AG09319 (cell line): ENCODE measurements around the gene GCKR.

Source experiments
- DNase-seq: peaks from one replicate; pipeline ENCODE4 v3.0.0-alpha.2; 2010; ENCODE audit warnings: low read depth; ENCODE audit errors: extremely low read depth
- TF ChIP-seq, protein P1 (sequence below): IDR thresholded peaks from 2 replicates; pipeline ENCODE4 v1.5.1; 2011; ENCODE audit warnings: low read depth, mild to moderate bottlenecking, inconsistent platforms, low read length, moderate library complexity

The GCKR gene

DNA sequence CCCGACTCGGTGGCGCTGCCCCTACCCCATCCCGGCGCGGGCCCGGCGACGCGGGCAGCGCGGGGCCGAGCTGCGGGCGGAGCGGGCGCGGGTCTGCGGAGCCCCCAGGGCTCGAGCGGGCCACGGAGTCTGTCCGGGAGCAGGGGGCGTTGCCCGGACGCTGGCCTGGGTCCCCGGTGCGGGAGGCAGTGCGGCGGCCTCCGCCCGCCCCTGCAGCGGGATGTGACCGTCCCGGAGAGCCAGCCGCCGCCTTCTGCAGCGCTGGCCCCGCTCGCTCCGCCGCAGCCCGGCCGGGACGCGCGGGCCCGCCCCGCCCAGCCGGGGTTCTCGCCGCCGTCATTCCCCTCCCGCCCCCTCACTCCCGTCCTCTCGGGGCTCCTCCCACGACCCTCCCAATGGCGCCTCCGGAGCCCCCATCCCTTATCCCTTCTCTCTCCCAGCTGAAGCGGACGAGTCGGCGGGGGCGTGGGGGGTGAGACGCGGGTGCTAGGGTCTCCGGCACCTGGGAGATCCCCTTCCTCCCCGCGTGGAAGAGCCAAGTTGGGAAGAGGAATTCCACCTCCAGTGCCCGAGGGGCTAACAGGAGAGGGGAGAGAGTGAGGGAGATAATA, 1.6 kb upstream of the GCKR start, which contains the start of gene FNDC4:
FNDC4 (minus strand) TSS at position 257 of the 611 bp plus-strand sequence. CDS start 521 bp downstream, outside the sequence.
- TF ChIP-seq, protein P1, sequence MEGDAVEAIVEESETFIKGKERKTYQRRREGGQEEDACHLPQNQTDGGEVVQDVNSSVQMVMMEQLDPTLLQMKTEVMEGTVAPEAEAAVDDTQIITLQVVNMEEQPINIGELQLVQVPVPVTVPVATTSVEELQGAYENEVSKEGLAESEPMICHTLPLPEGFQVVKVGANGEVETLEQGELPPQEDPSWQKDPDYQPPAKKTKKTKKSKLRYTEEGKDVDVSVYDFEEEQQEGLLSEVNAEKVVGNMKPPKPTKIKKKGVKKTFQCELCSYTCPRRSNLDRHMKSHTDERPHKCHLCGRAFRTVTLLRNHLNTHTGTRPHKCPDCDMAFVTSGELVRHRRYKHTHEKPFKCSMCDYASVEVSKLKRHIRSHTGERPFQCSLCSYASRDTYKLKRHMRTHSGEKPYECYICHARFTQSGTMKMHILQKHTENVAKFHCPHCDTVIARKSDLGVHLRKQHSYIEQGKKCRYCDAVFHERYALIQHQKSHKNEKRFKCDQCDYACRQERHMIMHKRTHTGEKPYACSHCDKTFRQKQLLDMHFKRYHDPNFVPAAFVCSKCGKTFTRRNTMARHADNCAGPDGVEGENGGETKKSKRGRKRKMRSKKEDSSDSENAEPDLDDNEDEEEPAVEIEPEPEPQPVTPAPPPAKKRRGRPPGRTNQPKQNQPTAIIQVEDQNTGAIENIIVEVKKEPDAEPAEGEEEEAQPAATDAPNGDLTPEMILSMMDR = no peak
- no peak for DNase-seq

DNA sequence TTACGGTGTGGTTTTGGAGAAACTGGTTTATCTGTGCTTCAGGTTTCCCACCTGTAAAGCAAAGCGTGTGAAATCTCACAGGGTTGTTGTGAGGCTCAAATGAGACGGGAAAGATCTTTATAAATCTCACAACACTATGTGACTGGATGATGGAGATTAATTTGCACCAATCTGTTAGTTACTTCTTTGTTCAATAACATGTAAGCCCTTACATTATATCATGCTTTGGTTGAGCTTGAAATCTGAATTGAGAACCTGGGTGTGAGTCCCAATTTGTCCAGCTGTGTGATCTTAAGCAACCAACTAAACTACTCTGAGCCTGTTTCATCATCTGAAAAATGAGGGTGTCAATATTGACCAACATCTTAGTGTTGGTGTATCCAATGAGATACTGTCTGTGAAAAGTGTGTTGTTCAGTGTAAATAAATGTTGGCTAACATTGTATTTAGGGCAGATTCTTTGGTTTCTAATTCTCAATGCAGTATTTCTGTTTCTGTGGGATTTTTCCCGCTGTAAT, 741 bp upstream of the GCKR start:
- no peak for DNase-seq
- TF ChIP-seq, protein P1 = no peak

DNA sequence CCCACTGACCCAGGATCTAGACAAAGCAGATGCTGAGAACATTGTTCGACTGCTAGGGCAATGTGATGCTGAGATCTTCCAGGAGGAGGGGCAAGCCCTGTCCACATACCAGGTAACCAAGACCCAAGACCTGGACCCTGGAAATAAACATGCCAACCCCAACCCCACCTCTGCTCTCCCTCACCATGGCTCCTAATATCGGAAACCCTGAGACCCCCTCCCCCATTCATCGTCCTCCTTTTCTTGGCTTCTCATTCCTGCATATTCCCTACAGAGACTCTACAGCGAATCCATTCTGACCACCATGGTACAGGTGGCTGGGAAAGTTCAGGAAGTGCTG, 619 bp downstream of the GCKR start:
- DNase-seq = no peak
- TF ChIP-seq, protein P1 = no peak

DNA sequence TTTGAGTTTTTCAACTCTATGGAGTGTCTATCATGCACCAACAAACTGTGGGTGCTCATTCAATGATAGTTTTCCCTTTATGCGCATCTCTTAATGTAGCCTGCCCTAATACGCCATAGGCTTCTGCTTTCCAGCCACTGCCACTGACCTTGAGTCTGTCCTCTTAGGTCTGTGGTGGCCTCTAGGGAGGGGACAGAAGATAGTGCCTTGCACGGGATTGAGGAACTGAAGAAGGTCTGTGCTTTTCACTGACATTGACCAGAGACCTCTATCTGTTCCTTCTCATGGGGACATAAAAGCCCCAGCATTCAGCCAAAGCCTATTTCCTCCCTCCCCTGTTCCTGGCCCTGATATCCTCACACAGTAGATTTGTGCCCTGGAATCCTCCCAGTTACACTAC, 2.3 kb downstream of the GCKR start:
- TF ChIP-seq, protein P1 = no peak
- DNase-seq = no peak

DNA sequence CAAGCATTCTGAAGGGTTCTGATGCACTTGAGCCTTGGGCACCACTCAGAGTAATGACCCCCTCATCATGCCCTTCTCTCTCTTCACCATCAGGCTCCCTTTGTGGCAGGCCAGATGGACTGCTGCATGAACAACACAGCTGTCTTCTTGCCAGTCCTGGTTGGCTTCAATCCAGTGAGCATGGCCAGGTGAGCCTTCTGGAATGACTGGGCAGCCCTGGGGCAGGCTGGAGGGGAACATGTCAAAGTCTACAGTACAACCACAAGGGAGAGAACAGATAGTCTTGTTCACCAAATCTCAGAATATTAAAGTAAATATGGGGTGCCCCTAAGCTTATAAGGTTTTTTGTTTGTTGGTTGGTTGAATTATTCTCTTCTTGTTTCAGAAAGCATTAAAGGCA, 4.4 kb downstream of the GCKR start:
- TF ChIP-seq, protein P1 = no peak
- DNase-seq = no peak

DNA sequence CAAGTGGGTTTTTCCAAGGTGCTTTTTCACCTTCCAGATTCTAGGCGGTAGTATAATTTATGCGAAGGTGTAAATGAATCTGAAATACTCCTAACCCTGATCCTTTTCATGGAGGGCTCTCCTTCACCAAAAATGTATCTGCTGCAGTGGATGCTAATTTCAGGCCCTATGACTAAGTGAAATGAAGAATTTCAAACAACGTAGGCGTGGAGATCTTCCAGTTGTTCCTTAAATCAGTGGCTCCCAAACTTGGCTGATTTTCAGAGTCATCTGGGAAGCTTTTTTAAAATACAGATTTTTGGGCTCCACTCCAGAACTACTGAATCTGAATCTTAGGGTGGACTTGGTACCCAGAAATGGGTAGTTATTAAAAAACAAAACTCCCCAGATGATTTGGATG, 5.5 kb downstream of the GCKR start:
- TF ChIP-seq, protein P1 = no peak
- DNase-seq = no peak

DNA sequence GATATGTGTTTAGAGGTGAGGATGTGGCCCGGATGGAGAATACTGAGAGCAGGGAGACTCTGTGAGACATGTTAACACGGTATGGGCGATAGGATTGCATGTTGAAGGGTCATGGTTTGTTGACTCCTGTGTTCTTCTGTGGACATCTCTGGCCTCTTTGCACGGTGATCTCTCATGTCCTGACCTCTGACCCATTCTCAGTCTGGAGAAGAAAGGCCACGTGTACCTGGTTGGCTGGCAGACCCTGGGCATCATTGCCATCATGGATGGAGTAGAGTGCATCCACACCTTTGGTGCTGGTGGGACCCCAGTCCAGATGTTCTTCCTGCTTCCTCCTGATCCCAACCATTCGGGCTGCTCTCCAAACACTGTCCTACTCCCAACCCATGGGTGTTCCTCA, 9.9 kb downstream of the GCKR start:
- TF ChIP-seq, protein P1 = no peak
- DNase-seq = no peak
